SK-N-MC (cell line): ENCODE results near the gene SYS1.

ENCODE experiments used
- EZH2 ChIP-seq: fragments of 200-600 bp; sonication (generic); IDR thresholded peaks from one replicate; pipeline ENCODE4 v1.6.1; 2017; ENCODE audit warnings: antibody characterized with exemption
- FOXP2 ChIP-seq: optimal IDR thresholded peaks from 2 replicates; pipeline ENCODE3; 2011; ENCODE audit warnings: mild to moderate bottlenecking, moderate library complexity; ENCODE audit not compliant: insufficient read depth; ENCODE audit errors: extremely low read length, control extremely low read depth
- POLR2AphosphoS5 ChIP-seq: IDR thresholded peaks from 2 replicates; pipeline ENCODE4 v1.6.1; 2012; ENCODE audit warnings: mild to moderate bottlenecking, low read depth, low read length, borderline replicate concordance

GRCh38 chr20:45370571-45371160, 7.7 kb downstream of the SYS1 start:
- no peak for TF ChIP-seq POLR2AphosphoS5
- no peak for TF ChIP-seq EZH2
- no peak for TF ChIP-seq FOXP2
